SK-N-SH treated with all-trans-retinoic acid at 6 μM for 48 hours (cell line): ENCODE measurements around the gene DST.

Experiments
- ARNTL ChIP-seq: fragments of 450-650 bp; formaldehyde crosslinking; IDR thresholded peaks from 2 replicates; pipeline ENCODE4 v1.5.0; 2020; ENCODE audit warnings: low read depth, mild to moderate bottlenecking, moderate library complexity, borderline replicate concordance
- BACH2 ChIP-seq: fragments of 250-450 bp; sonication (Bioruptor Pico); IDR thresholded peaks from 2 replicates; pipeline ENCODE4 v1.9.0; 2021; ENCODE audit warnings: mild to moderate bottlenecking, borderline replicate concordance
- CSRNP3 ChIP-seq: fragments of 250-450 bp; sonication (Bioruptor Pico); IDR thresholded peaks from 2 replicates; pipeline ENCODE4 v1.5.1; 2021; ENCODE audit warnings: mild to moderate bottlenecking, moderate library complexity
- ISL1 ChIP-seq: fragments of 250-450 bp; sonication (Bioruptor Pico); IDR thresholded peaks from 2 replicates; pipeline ENCODE4 v2.1.2; 2022; ENCODE audit warnings: mild to moderate bottlenecking, moderate library complexity
- PATZ1 ChIP-seq: fragments of 250-450 bp; sonication (Bioruptor Pico); IDR thresholded peaks from 2 replicates; pipeline ENCODE4 v1.8.0; 2020; ENCODE audit warnings: mild to moderate bottlenecking, moderate library complexity, borderline replicate concordance
- POU6F1 ChIP-seq: fragments of 250-450 bp; sonication (Bioruptor Pico); IDR thresholded peaks from 2 replicates; pipeline ENCODE4 v1.8.0; 2021; ENCODE audit warnings: low read depth, mild to moderate bottlenecking, moderate library complexity, borderline replicate concordance
- PPARA ChIP-seq: fragments of 250-450 bp; sonication (Bioruptor Pico); IDR thresholded peaks from 2 replicates; pipeline ENCODE4 v1.5.0; 2020; ENCODE audit warnings: mild to moderate bottlenecking, borderline replicate concordance
- TCF4 ChIP-seq: fragments of 250-450 bp; sonication (Bioruptor Pico); IDR thresholded peaks from 2 replicates; pipeline ENCODE4 v1.8.0; 2021; ENCODE audit warnings: mild to moderate bottlenecking, moderate library complexity, borderline replicate concordance
- ZFP3 ChIP-seq: fragments of 250-450 bp; sonication (Bioruptor Pico); IDR thresholded peaks from 2 replicates; pipeline ENCODE4 v1.5.0; 2020; ENCODE audit warnings: mild to moderate bottlenecking, moderate library complexity
- ZFP30 ChIP-seq: fragments of 450-650 bp; formaldehyde crosslinking; IDR thresholded peaks from 2 replicates; pipeline ENCODE4 v1.5.0; 2022; ENCODE audit warnings: mild to moderate bottlenecking, moderate library complexity

GRCh38 chr6:56515081-56515905, 127.4 kb downstream of the DST start:
- no peak for TF ChIP-seq ISL1 (CRISPR knock-in tag)
- no peak for TF ChIP-seq PATZ1 (CRISPR knock-in tag)
- no peak for TF ChIP-seq PPARA (CRISPR knock-in tag)
- TF ChIP-seq ARNTL (CRISPR knock-in tag) = no peak
- no peak for TF ChIP-seq ZFP3 (CRISPR knock-in tag)
- no peak for TF ChIP-seq ZFP30
- TF ChIP-seq TCF4 = no peak
- no peak for TF ChIP-seq CSRNP3 (CRISPR knock-in tag)
- TF ChIP-seq BACH2 (CRISPR knock-in tag) = no peak
- TF ChIP-seq POU6F1 (CRISPR knock-in tag) = no peak
